ENCODE data around the gene LRBA. TPM values are rescaled to one million over a fixed set of nuclear protein-coding genes. Genes with fewer than 3 reads are reported as not detected.

LRBA gene
- total and polyA plus RNA-seq, 2 donors (not counting 3 experiments of a cell fraction or from before 2014, with no cell fraction given) = 18.0 to 35.1 TPM

DNA sequence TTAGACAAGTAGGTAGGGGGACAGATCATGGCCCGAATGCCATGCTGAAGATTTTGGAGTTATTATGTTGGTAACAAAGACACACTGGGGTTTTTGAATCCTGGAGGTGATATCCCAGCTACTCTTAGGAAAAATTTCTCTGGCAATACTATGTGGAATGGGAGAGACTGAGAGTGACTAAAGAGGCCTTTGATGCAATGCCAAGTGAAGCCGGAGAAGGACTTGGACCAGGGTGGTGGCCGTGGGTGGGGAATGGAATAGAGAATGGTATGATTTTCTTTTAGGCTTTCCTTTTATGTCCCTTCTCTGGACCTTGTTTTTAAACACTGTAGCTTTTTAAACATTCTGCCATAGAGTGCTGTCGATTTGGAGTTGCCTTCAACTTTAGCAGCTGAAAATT lies 795.2 kb downstream of the LRBA start:
- Histone ChIP-seq H3K36me3 (ENCODE audit: control insufficient read depth in 2 of 2, extremely low read depth in 1 of 2, insufficient read depth in 2 of 2, low read length in 2 of 2) (no peaks in the 10 kb centered on the region), H3K9me1 (replicated peaks; ENCODE audit: control insufficient read depth, extremely low read depth, insufficient read depth, low read length) (no peaks in the 10 kb centered on the region), H3K9me3 (replicated peaks; ENCODE audit: control insufficient read depth, insufficient read depth, low read length) (no peaks in the 10 kb centered on the region), H3K4me1 (ENCODE audit: control insufficient read depth, extremely low read depth, insufficient read depth, low read length) (no peaks in the 10 kb centered on the region), H3K9ac (replicated peaks; ENCODE audit: extremely low read depth, insufficient read depth, low read length) (no peak overlapping the region), H3K4me2 (ENCODE audit: insufficient read depth, low read length) (no peak overlapping the region), H3K27ac (ENCODE audit: insufficient read depth, low read depth, low read length) (no peak overlapping the region), H3K79me2 (ENCODE audit: control insufficient read depth, insufficient read depth, low read length) (no peaks in the 10 kb centered on the region), H3K4me3 (replicated peaks in 1 of 3; ENCODE audit: insufficient read depth in 1 of 3, low read depth in 1 of 3, low read length in 3 of 3) (no peak overlapping the region), H4K20me1 (replicated peaks; ENCODE audit: control insufficient read depth, extremely low read depth, insufficient read depth, low read length) (no peaks in the 10 kb centered on the region), H3K27me3 (ENCODE audit: control insufficient read depth in 2 of 2, insufficient read depth in 2 of 2, low read length in 2 of 2) (no peaks in the 10 kb centered on the region), H2AFZ (ENCODE audit: low read depth, low read length) (no peak overlapping the region)
- intact Hi-C loops (cut with micrococcal nuclease) (no loop called here), dilution Hi-C loops (cut with MboI; ENCODE audit: extremely low pct_ligation_motif_present, low sequenced_read_pairs) (no loop called here)
- BruUV-seq (replicated peaks) = no TSS peak
- DNase-seq (ENCODE audit: low read depth, low spot score) = no peak
- no peak for FAIRE-seq
- POLR2A ChIA-PET = no interaction called here
- TF ChIP-seq GATA2 (IDR thresholded peaks at IDR 0.05; ENCODE audit: insufficient read depth, insufficient read length, low read depth, low read length) (no peak), POLR2A (IDR thresholded peaks at IDR 0.05; ENCODE audit: low read depth, low read length) (no peak), EZH2 (IDR thresholded peaks at IDR 0.05; ENCODE audit: borderline replicate concordance, low read depth, low read length, severe bottlenecking) (no peak)
- CTCF ChIA-PET = interaction anchor here (0.9 to 3.1 kb wide), 5 partner anchors 9 to 647 kb away, joined by 3 to 14 read pairs (median 4); no protein-coding TSS in a partner anchor

DNA sequence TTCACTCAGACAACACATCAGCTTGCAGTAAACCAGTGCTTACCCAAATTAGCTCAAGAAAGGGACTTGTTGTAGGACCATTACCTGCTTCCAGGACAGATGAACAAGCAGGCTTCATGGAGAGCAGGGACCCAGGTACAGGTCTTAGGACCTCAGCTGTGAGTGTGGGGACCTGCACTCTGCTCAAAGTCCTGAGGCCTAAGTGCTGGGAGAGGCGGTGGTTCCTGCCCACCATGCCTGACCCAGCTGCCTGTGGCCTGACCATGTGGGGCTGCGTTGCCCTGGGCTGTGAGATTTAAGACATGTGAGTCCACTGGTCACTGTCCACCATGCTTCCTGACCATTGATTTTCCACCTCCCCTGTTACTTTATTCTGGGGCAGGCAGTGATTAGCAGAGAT lies 796.6 kb downstream of the LRBA start:
- no peak overlapping the region for H3K4me2 ChIP-seq (ENCODE audit: insufficient read depth, low read length)
- H3K27me3 ChIP-seq (ENCODE audit: control insufficient read depth in 2 of 2, insufficient read depth in 2 of 2, low read length in 2 of 2) = no peaks in the 10 kb centered on the region
- no TSS peak for BruUV-seq (replicated peaks)
- H2AFZ ChIP-seq (ENCODE audit: low read depth, low read length) = no peak overlapping the region
- no peaks in the 10 kb centered on the region for H4K20me1 ChIP-seq (replicated peaks; ENCODE audit: control insufficient read depth, extremely low read depth, insufficient read depth, low read length)
- H3K4me1 ChIP-seq (ENCODE audit: control insufficient read depth, extremely low read depth, insufficient read depth, low read length) = no peaks in the 10 kb centered on the region
- no peak overlapping the region for H3K9ac ChIP-seq (replicated peaks; ENCODE audit: extremely low read depth, insufficient read depth, low read length)
- dilution Hi-C loops (cut with MboI; ENCODE audit: extremely low pct_ligation_motif_present, low sequenced_read_pairs) = no loop called here
- no peaks in the 10 kb centered on the region for H3K9me1 ChIP-seq (replicated peaks; ENCODE audit: control insufficient read depth, extremely low read depth, insufficient read depth, low read length)
- FAIRE-seq (no peak), DNase-seq (ENCODE audit: low read depth, low spot score) (no peak)
- POLR2A ChIA-PET = no interaction called here
- no peaks in the 10 kb centered on the region for H3K79me2 ChIP-seq (ENCODE audit: control insufficient read depth, insufficient read depth, low read length)
- no peak overlapping the region for H3K27ac ChIP-seq (ENCODE audit: insufficient read depth, low read depth, low read length)
- H3K4me3 ChIP-seq (replicated peaks in 1 of 3; ENCODE audit: insufficient read depth in 1 of 3, low read depth in 1 of 3, low read length in 3 of 3) = no peak overlapping the region
- intact Hi-C loops (cut with micrococcal nuclease) = no loop called here
- TF ChIP-seq, protein P1, sequence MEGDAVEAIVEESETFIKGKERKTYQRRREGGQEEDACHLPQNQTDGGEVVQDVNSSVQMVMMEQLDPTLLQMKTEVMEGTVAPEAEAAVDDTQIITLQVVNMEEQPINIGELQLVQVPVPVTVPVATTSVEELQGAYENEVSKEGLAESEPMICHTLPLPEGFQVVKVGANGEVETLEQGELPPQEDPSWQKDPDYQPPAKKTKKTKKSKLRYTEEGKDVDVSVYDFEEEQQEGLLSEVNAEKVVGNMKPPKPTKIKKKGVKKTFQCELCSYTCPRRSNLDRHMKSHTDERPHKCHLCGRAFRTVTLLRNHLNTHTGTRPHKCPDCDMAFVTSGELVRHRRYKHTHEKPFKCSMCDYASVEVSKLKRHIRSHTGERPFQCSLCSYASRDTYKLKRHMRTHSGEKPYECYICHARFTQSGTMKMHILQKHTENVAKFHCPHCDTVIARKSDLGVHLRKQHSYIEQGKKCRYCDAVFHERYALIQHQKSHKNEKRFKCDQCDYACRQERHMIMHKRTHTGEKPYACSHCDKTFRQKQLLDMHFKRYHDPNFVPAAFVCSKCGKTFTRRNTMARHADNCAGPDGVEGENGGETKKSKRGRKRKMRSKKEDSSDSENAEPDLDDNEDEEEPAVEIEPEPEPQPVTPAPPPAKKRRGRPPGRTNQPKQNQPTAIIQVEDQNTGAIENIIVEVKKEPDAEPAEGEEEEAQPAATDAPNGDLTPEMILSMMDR (IDR thresholded peaks at IDR 0.05; ENCODE audit: extremely low read depth in 1 of 2, insufficient read depth in 1 of 2, low read depth in 1 of 2, low read length in 2 of 2) = no peak
- TF ChIP-seq EZH2 (IDR thresholded peaks at IDR 0.05; ENCODE audit: borderline replicate concordance, low read depth, low read length, severe bottlenecking) (no peak), POLR2AphosphoS5 (IDR thresholded peaks at IDR 0.05; ENCODE audit: insufficient read depth, low read depth, low read length) (no peak), GATA2 (IDR thresholded peaks at IDR 0.05; ENCODE audit: insufficient read depth, insufficient read length, low read depth, low read length) (no peak), FOS (IDR thresholded peaks at IDR 0.05; ENCODE audit: borderline replicate concordance, insufficient read depth, low read length) (no peak), MYC (IDR thresholded peaks at IDR 0.05; ENCODE audit: low read depth, low read length) (no peak), JUN (IDR thresholded peaks at IDR 0.05; ENCODE audit: borderline replicate concordance, insufficient read depth, insufficient read length, low read depth) (no peak), POLR2A (IDR thresholded peaks at IDR 0.05; ENCODE audit: low read depth, low read length) (no peak)
- TF ChIP-seq, protein P2, sequence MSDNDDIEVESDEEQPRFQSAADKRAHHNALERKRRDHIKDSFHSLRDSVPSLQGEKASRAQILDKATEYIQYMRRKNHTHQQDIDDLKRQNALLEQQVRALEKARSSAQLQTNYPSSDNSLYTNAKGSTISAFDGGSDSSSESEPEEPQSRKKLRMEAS (IDR thresholded peaks at IDR 0.05; ENCODE audit: insufficient read depth, insufficient read length) = no peak
- CTCF ChIA-PET = interaction anchor here (1.9 to 3.1 kb wide), 4 partner anchors 9 to 211 kb away, joined by 8 to 14 read pairs (median 12); no protein-coding TSS in a partner anchor
- H3K9me3 ChIP-seq (replicated peaks; ENCODE audit: control insufficient read depth, insufficient read depth, low read length) = no peaks in the 10 kb centered on the region
- H3K36me3 ChIP-seq (ENCODE audit: control insufficient read depth in 2 of 2, extremely low read depth in 1 of 2, insufficient read depth in 2 of 2, low read length in 2 of 2) = no peaks in the 10 kb centered on the region
